GM11168 (cell line): ENCODE results near the gene ACAA2.

ENCODE experiments used
- in situ Hi-C: fragments of 300-500 bp; cut with MboI; formaldehyde crosslinking; loops from one replicate; pipeline ENCODE4 v1.12.0; 2022; ENCODE audit warnings: low sequenced_read_pairs; ENCODE audit not compliant: unreplicated experiment

ACAA2 gene

DNA sequence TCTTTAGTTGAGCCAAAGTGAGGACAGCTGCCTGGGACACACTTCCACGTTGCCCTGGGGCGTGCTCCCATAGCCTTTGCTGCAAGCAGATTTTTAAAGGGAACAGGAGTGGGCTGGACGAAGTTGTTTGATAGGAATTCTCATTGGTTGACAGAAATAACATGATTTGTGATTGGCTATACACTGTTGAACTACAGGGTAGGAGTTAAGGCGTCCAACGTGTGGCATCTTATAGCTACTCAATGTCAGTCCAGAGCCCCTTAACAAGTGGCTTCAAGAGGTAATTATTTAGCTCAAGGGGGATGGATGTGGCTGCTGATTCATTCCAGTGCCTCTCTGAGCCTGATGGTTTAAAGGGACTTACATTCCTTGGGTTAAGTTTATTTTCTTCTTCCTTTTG is 65.5 kb downstream of the ACAA2 start:
- in situ Hi-C loops, result no loop called here

- in situ Hi-C loops, result no loop called here
These were observed 68.0 kb downstream of the ACAA2 start for GRCh38 chr18:49745045-49746014.

GRCh38 chr18:49744376-49745008 is 68.8 kb downstream of the ACAA2 start:
- in situ Hi-C loops, result no loop called here

- in situ Hi-C loops, result no loop called here
These were observed 70.2 kb downstream of the ACAA2 start for GRCh38 chr18:49743117-49743567.

DNA sequence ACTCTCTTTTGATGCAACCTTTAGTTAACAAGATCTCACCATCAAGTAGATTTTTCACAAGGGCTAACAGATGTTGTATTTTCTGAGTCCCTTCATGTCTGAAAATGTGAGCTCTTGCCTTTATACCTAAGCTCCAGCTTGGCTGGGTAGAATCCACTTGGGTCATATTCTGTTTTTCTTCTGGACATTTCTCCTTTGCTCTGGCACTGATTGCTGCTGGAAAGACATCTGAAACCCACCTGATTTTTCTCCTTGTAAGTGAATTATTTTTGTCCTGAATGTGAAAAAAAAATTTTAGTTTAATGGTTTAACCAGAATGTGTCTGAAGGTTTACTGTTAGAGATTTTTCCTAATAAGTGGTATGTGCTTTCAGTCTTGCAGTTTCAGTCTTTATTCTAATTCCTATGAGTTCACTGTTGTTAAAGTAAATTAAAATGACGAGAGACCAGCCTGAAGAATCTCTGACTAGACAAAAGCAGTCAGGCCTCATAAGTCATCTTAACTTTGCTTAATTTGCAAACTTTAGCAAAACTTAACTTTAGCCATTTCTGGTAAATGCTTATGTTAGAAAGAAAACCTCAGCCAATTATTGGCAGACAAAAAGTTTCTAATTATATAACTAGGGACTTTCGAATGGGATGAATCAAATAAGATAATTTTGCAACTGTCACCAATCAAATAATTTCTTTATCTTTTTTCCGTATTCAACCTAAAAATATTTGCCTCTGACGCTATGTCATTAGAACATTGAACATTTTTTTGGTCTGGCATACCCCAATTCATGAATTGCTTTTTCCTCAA is 70.8 kb downstream of the ACAA2 start:
- in situ Hi-C loops, result no loop called here

GRCh38 chr18:49739275-49739674 is 74.1 kb downstream of the ACAA2 start:
- in situ Hi-C loops, result no loop called here

DNA sequence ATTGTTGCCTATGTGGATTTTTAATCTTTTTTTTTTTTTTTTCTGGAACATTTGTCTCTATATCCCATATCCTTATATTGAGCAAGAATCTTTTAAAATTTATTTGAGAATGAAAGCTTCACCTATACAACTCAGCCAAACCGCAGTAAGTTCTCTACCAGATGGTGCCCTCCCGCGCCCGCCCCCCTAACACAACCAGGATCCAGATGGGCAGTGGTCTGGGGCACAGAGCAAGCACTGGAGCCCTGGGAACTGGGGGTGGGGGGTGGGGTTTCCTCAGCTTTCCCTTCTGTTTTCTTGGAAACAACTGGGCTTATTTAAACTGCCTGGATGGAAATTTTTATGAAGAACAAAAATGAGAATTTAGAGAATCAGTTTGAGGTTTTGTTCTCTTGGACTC is 74.6 kb downstream of the ACAA2 start:
- in situ Hi-C loops, result no loop called here

DNA sequence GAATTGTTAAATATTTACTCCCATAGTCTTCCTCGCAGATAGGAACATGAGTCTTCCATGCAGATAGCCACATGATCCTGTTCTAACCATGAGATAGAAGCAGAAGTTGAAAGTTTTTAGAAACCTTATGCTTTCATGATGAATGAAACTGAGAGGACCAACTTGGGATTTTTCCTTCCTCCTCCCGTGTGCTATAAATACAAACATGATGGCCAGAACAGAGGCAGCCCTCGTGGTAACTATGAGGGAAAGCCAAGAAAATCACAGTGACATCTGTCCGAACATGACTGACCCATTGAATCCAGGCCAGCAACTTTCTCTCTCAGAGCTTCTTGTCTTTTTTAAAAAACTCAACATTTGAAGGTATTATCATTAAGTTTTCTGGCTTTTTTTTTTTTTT is 78.5 kb downstream of the ACAA2 start:
- in situ Hi-C loops, result no loop called here

DNA sequence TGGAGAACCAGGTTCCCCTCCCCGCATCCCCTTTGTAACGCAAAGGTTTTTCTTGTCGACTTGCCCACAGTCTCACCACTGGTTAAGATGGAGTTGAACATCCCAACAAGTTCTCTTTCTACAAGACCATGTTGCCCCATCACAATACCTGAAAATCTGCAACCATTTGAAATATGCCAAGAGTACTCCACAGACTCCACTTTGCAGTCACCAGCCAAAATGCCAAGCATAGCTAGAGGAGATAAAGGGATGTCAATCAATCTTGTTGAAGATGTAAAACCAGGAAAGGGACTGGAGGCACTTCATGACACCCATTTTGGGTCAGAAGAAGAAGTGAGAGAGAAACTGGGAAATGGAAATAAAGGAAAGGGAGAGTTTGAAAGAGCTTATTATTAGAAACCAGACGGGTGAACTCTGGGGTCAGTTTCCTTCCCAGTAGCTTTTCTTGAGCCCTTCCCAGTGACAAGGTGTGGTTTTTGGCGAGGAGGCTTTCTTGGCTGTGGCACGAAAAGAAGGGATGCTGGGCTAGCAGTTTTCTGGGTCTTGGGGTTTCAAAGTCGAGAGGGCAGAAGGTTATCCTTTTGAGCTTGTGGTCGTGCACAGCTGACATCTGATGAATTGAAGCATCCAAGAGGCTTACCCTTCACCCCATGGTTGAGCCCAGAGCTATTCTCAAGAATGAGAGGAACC is 79.3 kb downstream of the ACAA2 start:
- in situ Hi-C loops, result no loop called here

GRCh38 chr18:49733321-49733720 is 80.0 kb downstream of the ACAA2 start:
- in situ Hi-C loops, result no loop called here
